ENCODE measurements around the gene KANSL1. TPM values are rescaled to one million over a fixed set of nuclear protein-coding genes. Genes with fewer than 3 reads are reported as not detected.

The KANSL1 gene
- total RNA-seq, 1 experiment from 2014 or later, result 72.7 TPM

GRCh38 chr17:46047398-46047797 is 145.8 kb downstream of the KANSL1 start:
- H3K27me3 Mint-ChIP-seq (ENCODE audit: low read depth), result no peaks in the 10 kb centered on the region
- TF ChIP-seq ERG (CRISPR knock-in tag; IDR thresholded peaks at IDR 0.05) (no peak), ZMAT4 (CRISPR knock-in tag; IDR thresholded peaks at IDR 0.05) (no peak), E2F4 (CRISPR knock-in tag; IDR thresholded peaks at IDR 0.05; ENCODE audit: borderline replicate concordance, low read depth) (no peak), ZNF121 (CRISPR knock-in tag; IDR thresholded peaks at IDR 0.05) (peak; percentile 94), PREB (CRISPR knock-in tag; IDR thresholded peaks at IDR 0.05; ENCODE audit: borderline replicate concordance) (no peak)
- no peak overlapping the region for H3K27ac Mint-ChIP-seq
- peaks cover 62% of the 10 kb centered on the region for H3K36me3 Mint-ChIP-seq
- POLR2A ChIA-PET, result interaction anchor here (0.9 kb wide), 1 partner anchor 12 kb away, joined by 3 read pairs; no protein-coding TSS in a partner anchor
- H3K4me3 Mint-ChIP-seq, result no peak overlapping the region
- H3K9me3 Mint-ChIP-seq, result no peaks in the 10 kb centered on the region
- H3K4me1 Mint-ChIP-seq, result peaks cover 11% of the 10 kb centered on the region
- ATAC-seq (no peak), DNase-seq (ENCODE audit: low spot score) (no peak)
- CTCF ChIA-PET, result interaction anchor here (1.1 kb wide), 1 partner anchor 145 kb away, joined by 3 read pairs; the partner anchor contains the start of gene KANSL1

GRCh38 chr17:46046957-46047356 is 146.3 kb downstream of the KANSL1 start:
- Mint-ChIP-seq H3K9me3 (no peaks in the 10 kb centered on the region), H3K4me1 (peaks cover 11% of the 10 kb centered on the region), H3K27ac (no peak overlapping the region), H3K36me3 (peaks cover 62% of the 10 kb centered on the region), H3K4me3 (no peak overlapping the region), H3K27me3 (ENCODE audit: low read depth) (no peaks in the 10 kb centered on the region)
- no peak for TF ChIP-seq STAT6 (CRISPR knock-in tag; conservative IDR thresholded peaks at IDR 0.05; ENCODE audit: low read depth)
- no peak for TF ChIP-seq ERG (CRISPR knock-in tag; IDR thresholded peaks at IDR 0.05)
- TF ChIP-seq IRF2 (CRISPR knock-in tag; IDR thresholded peaks at IDR 0.05; ENCODE audit: borderline replicate concordance, low read depth), result no peak
- TF ChIP-seq TP53 (CRISPR knock-in tag; IDR thresholded peaks at IDR 0.05), result no peak
- TF ChIP-seq GABPB1 (CRISPR knock-in tag; IDR thresholded peaks at IDR 0.05), result no peak
- no peak for TF ChIP-seq EMX1 (CRISPR knock-in tag; IDR thresholded peaks at IDR 0.05)
- no peak for TF ChIP-seq ZNF532 (CRISPR knock-in tag; IDR thresholded peaks at IDR 0.05; ENCODE audit: borderline replicate concordance)
- no peak for TF ChIP-seq PRRX2 (CRISPR knock-in tag; IDR thresholded peaks at IDR 0.05)
- no peak for TF ChIP-seq ATF1 (CRISPR knock-in tag; IDR thresholded peaks at IDR 0.05)
- no peak for TF ChIP-seq ZNF512 (CRISPR knock-in tag; IDR thresholded peaks at IDR 0.05; ENCODE audit: borderline replicate concordance)
- no peak for TF ChIP-seq USF2 (CRISPR knock-in tag; IDR thresholded peaks at IDR 0.05)
- no peak for TF ChIP-seq TCF7 (CRISPR knock-in tag; IDR thresholded peaks at IDR 0.05; ENCODE audit: low read depth)
- no peak for TF ChIP-seq CREM (CRISPR knock-in tag; IDR thresholded peaks at IDR 0.05)
- TF ChIP-seq ZNF219 (CRISPR knock-in tag; IDR thresholded peaks at IDR 0.05; ENCODE audit: borderline replicate concordance), result no peak
- ATAC-seq, result no peak
- POLR2A ChIA-PET, result interaction anchor here (0.9 kb wide), 1 partner anchor 12 kb away, joined by 3 read pairs; no protein-coding TSS in a partner anchor
- DNase-seq (ENCODE audit: low spot score), result no peak
- CTCF ChIA-PET, result interaction anchor here (1.1 kb wide), 1 partner anchor 146 kb away, joined by 3 read pairs; the partner anchor contains the start of gene KANSL1

All from WTC11 (cell line).